HG03565 (cell line): Measurements from ENCODE around the gene DYRK1B.

Source experiments
- ATAC-seq: cut with Tn5 transposase; IDR thresholded peaks from one replicate; pipeline ENCODE4 v1.9.1; 2021; ENCODE audit warnings: mild to moderate bottlenecking, moderate library complexity; ENCODE audit not compliant: unreplicated experiment

Gene DYRK1B

DNA sequence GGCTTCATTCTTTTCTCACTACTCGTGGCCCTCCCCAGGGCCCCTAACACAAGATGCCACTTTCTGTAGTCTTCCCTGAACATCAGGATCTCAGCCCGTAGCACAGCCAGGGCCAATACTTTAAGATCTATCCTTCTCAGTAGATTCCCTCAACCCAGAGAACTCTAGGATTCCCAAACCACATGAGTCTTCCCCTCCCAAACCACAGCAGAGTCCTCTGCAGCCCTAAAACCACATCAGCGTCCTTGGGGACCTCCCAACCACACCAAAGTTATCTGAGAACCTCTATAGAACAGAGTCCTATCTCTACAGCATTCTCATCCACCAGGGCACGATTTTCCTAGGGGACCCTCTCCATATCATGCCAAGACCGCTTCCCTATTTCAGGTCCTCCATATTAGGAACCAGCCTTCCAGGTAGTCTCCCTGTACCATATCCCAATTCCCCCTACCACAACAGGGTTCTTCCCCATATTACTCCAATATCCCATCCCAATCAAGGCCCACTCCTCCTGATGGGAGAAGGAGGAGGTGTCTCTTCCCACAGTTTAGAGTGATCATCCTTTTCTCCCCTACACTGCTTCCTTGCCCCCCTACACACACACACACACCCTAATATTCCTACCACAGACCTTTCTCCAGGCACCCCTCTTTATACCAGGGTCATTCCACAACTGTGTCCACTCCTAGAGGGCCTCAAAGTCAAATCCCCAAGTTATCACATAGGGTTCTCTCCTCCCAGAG, 1.4 kb downstream of the DYRK1B start:
- ATAC-seq: no peak

DNA sequence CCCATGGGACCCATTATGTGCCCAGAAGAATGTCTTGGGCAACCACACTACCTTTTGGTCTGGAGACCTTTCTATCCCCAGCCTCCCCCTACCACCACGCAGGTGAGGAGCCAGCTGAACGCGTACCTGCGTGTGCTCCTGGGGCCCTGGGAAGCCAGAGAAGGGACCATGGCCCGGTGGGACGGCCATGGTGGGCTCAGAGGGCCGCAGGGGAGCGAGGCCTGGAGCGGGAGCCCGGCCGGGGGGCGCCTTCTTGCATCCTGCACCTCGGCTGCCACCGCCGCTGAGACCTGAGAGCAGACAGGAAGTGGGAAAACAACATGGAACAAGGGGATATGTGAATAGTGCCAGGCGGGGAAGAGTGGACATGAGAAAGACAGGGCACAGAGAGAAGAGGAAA, 2.3 kb downstream of the DYRK1B start:
- no peak for ATAC-seq

DNA sequence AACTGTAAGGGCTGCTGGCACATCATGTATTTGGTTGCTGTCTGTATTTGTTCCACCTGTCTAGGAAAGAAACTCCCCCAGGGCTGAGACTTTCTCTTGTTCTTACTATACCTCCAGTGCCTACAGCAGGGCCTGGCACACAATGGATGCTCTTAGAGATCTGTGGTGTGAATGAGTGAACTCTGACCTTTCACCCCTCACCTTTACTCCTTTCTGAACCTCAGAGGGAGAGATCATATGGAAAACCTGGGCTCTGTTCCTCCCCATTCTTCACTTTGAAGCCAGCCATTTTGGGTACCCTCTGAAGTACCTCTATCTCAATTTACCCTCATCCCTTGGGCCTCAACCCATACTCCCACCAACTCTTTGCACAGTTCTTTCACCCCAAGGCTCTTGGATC, 3.1 kb downstream of the DYRK1B start:
- no peak for ATAC-seq

DNA sequence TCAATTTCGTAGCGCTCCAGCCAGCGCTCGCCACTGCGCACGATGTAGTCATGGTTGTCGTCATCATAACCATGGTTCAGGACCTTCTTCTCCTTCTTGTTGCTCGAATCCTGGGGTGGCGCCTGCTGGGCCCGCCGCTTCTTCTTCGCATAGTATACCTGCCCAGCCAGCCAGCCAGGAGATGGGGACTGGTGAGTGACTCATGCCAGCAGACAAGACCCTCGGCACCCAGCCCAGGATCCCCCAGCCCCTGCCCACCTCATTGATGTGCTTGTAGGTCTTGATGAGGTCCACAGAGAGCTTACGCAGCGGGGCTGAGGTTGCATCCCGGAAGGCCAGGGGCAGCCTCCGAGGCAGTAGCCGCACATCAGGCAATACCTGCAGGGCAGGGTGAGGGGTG, 3.6 kb downstream of the DYRK1B start:
- ATAC-seq: no peak

DNA sequence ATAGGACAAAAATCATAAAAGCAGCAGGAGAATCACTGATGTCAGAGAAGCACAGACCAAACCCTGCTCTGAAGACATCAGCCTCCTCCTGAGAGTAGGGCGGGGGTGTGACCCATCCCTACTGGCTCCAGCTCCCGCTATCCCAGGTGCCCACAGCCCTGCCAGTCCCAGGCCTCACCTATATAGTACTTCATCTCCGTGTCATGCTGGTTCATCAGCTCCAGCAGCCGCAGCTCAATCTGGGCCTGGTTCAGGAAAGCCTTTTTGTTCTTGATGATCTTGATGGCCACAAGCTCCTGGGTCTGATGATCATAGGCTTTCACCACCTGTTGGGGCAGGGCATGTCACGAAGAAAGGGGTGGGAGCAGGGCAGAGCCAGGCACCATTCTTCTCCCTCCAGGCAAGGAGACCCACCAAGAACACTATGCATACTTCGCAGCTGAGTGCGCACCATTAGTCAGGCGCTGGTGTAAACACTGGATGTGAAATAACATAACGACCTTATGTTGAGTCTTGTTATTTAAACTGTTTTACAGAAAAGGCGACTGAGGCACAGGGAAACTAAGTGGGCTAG, 4.2 kb downstream of the DYRK1B start:
- no peak for ATAC-seq

DNA sequence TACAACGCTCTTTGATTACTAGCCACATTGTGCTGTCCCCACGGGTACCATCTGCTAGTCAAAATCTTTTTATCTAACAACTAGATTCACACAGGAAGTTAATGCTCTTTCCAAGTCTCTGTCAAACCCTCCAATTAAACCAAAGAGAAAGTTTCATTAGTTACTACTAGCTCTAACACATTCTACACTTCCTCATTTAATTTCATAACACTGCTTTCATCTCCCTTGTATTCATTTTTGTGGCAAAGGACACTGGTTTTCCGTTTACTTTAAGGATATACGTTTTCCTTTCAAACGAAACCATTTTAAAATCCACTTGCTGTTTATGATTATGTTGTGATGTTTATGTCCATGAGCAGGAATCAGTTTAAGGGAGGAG, 5.3 kb downstream of the DYRK1B start:
- no peak for ATAC-seq

DNA sequence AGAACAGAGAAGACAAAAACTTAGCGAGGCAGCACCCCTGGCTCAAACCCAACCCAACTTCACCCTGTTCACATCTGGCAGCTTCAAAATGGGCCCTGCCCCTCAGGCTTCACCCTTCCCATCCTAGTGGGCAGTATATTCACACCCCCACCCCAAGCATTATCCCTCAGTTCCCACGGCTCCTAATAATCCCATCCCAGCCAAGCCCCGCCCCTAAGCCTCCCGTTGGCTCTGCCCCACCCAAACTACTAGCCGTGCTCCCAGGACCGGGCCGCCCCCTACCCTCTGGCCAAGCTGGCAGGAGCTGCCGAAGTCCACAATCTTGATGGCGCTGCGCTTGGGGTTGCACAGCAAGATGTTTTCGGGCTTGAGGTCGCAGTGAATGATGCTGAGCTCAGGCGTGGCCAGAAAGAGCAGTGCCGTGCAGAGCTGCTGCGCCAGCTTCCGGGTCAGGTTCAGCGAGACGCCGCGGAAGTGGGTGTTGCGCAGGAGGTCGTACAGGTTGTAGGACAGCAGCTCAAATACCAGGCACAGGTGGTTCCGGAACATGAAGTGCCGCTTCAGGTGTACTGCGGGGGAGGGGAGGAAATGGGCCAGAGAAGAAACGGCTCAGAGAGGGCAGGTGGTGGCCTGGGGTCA, 5.8 kb downstream of the DYRK1B start:
- ATAC-seq: no peak

DNA sequence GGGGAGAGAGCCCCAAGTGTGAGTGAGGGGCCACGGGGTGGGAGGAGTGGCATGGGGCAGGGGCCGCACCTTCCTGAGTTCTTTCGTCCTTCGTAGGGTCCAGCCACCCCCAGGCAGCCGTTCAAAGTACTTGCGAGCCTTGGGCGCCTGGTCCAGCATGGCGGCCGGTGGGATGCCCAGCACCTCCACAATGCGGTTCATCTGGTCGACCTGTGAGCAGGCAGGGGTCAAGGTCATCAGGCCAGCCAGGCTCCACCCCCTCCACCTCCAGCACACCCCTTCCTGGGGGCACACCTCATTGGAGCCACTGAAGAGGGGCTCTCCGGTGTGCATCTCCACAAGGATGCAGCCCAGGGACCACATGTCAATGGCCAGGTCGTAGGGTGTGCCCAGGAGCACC, 6.7 kb downstream of the DYRK1B start:
- no peak for ATAC-seq

DNA sequence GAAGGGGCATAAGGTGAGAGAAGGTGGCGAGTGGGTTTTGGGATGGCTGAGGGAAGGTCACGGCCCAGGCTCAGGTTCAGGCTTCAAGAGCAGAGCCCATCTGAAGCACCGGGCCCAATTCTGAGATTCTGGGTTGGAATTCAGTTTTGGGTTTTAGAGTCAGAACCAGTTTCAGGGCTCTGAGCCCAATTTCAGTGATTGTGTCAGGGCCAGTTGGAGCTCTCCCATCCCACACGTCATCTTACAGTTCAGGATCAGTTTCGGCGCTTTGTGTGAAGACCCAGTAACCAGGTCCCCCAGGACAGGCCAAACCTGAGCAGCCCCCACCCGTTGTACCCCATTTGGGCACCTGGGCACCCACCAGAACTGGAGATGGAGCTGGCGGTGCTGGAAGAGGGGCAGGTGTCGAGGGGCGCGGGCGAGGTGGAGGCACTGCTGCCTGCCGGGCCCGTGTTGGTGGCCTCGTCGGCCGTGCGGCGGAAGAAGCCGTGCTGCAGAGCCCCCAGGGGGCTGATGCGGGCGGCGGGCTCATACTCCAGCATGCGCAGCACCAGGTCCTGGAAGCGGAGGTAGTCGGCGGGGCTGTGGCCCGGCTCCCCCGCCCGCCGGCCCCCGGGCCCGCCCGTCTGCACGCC, 7.5 kb downstream of the DYRK1B start:
- ATAC-seq: no peak

DNA sequence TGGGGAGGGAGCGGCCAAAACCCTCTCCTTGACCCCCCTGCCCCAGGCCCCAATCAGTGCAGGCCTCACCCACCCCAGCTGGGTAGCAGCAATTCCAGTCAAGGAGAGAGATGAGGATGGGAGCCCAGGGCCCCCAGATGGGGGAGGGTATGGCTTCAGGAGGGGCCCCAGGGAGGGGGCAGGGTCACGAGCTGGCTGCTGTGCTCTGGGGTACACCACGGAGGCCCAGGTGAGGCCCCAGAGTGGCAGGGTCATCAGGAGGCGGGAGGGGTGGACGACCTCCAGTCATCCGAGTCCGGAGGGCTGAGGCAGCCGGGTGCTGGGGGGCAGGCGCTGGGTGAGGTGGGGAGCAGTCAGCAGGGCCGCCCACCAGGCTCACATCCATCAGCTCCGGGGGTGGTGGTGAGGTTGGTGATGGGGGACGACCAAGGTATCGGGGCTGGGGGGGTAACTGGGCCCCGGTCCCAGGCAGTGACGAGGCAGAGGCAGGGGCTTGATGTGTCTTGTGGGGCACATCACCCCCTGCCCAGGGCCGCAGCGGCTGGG, 8.4 kb downstream of the DYRK1B start:
- no peak for ATAC-seq

DNA sequence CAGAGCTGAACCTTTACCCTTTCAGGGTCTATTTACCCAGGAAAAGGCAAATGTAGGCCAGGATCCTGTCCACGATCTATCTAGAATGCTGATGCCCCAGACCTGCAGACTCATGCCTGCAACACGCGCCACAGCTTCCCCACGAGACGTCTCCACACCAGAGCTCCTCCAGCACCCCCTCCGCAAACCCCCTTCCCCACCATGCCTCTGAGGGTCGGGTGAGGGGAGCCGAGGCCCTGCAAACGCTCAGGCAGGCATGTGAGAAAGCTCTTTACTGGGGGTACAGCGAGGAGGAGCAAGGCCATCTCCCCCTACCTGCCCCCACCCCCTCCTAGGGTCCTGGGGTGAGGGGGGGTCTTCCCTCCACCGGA, 8.9 kb downstream of the DYRK1B start:
- ATAC-seq: no peak

DNA sequence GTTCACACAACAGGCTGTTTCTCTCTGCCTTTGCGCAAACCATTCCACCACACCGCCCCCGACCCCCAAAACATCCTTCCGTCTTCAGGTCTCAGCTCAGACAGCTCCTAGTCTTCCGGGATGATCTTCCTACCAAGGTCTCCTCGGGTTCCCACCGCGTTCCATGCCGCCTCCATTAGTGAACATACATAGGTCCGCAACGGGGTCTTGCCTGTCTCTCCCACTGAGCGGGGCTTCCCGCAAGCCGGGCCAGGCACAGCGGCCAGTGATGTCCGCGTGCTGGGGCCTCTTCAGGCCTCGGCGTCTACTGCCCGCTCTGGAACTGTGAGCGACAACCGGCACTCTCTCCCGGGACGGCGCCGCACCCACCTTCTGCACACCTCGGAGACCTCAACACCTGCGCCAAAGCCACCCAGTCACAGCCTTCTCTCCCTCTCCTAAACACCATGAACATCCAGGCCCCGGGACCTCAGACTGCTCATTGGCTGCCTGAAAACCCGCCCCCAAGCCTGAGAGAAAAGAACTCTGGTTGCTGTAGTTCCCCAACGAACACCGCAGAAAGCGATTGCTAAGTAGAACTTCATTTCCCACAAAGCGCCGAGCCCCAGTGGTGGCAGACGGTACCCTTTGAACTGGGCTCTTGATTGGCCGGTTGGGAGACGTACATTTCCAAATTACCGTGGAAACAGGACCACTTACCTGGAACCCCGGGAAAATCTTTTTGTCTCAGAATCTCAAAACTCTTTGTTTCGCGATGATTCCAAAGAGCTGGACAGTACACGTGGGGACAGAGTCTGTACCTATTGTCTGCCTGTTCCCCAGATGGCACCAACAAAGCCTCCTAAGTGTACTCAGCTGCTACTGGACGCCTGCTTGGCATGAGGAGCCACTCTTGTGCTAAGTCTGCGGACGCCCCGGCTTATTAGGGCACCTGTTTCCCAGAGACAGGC, 9.5 kb downstream of the DYRK1B start:
- peak; percentile 61 for ATAC-seq

DNA sequence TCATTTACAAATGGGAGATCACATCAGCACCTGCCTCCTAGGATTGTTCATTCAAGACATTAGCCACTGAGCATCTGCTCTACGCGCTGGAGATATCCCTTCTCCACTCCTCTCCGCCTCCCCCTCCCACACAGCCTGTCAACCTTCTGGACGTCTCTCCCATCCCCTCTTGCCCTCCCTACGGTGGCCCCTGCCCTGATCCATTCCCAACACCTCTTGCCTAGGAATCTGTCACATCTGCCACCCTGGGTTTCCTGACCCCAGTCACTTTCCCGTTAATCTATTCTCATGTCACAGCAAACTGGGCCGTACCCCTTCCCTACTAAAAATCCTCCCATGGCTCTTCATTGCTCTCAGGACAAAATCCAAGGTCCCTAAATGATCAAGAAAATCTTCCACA, 10.3 kb downstream of the DYRK1B start:
- no peak for ATAC-seq

DNA sequence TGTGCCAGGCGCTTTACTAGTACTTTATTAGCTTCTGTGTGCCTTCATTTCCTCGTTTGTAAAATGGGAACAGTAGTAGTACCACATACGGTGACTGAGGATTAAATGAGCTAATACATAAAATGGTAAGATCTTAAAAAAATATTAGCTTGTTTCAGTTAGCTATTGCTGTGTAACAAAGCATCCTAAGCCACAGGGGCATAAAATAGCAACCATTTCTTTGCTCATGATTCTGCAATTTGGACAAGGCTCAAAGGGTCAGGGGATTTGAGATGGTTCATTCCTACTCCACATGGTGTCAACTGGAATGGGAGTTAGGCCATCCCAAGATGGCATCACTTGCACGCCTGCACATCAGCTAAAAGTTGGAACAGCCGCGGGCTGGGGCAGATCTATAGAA, 13.3 kb downstream of the DYRK1B start:
- ATAC-seq: no peak

DNA sequence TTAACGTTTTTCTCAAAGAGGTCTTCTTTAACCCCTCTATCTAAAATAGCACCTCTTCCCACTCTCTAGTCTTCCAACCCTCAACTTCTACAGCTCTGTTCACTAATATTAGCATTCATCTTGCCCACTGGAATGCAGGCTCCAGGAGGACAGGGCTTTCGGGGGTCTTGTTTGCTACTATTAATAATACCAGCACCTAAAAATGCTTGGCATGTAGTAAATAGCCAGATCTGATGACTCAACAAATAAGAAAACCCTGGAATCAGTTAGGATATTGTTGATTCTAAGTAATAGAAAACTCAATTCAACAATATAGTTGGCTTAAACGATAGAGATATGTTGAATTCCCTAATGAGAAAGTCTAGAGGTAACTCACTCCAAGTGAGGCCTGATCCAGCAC, 14.2 kb downstream of the DYRK1B start:
- ATAC-seq: no peak

DNA sequence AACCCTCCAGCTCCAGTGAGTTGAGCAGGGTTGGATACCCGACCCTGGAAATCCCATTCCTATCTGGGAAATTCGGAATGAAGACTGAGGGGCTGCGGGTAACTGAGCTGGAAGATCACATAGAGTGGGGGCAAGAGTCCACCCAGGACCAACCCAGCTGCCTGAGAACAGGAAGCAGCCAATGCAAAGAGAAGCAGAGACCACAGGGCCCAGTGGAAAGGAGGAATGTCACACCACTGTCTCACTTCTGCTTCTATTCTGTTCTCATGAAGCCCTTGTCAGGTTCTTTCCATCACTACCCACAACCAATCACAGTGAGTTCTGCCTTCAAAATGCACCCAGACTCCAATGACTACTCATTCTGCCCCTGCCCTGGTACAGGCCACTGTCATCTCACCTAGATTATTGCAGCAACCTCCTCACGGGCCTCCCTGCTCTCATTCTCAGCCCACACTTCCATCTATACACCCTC, 15.3 kb downstream of the DYRK1B start:
- ATAC-seq: peak; percentile 78

DNA sequence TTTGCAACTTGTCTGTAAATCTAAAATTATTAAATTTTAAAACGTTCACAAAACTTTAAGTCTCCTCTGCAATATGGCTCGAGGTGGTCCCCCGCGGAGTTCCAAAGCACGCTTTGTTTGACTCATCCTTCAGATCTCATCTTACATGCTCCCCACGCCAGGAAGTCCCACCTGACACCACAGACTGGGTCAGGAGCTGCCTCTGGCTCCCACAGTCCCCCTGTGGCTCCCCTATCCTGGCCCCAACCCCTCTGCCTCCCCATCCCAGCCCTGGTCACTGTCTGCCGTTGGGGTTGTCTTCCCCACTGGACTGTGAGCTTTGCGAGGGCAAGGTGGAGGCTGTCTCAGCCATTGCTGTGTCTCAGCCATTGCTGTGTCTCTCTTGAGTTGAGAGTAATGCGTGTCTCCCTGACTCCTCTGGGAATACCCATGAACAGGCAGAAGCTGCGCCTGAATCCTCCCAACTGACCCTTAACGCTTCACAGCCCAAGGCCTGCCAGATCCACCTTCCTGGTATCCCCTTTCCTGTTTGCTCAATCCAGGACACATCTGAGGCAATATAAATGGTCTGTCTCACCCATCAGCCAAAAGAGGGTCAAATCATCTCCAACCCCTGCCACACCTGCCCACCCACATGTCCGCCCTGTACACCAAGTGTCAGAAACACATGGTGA, 15.9 kb downstream of the DYRK1B start:
- no peak for ATAC-seq

DNA sequence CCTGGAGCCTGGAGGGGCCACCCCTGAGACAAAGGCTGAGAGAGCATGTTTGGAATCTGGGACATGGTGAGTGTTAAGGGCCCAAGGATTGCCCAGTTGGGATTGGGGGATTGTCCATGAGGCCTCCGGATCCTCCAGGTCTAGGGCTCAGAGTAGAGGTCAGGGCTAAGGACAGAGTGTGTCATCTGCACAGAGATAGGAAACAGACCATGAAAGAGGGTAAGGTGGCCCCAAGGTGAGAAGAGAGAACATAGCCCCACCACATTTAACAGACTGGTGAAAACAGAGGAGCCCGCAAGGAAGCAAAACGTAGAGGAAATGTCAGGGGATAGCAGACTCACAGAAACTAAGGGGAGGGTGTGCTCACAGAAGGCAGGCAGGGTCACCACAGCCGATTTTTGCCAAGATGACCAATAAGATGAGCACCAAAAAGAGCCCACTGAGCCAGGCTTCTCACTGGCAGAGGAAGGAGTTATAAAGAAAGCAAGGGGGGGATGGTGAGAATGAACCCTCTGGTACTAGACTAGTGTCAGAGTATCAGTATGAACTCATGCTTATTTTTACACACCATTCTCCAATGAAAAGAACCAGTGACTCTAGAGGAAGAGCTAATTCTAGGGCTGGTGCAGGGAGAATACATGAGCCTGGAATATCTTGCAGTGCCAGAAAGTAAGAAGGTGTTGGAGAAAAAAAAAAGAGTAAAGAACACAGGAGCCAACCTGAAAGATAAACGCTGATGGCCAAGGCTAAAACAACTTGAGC, 17.5 kb downstream of the DYRK1B start:
- no peak for ATAC-seq

DNA sequence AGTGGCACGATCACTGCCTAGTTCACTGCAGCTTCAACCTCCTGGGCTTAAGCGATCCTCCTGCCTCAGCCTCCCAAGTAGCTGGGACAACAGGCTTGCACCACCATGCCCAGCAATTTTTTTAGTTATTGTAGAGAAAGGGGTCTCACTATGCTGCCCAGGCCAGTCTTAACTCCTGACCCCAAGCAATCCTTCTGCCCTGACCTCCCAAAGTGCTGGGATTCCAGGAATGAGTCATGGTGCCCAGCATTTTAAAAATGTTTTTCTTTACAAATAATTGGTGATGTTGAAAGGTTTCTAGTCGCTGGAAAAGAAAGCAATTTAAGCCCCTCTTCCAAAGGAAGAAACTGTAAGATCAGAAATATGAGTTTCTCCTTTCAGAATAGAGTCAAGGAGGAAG, 19.4 kb downstream of the DYRK1B start:
- no peak for ATAC-seq
